ENCODE results near the gene KIF1A.

The KIF1A gene

DNA sequence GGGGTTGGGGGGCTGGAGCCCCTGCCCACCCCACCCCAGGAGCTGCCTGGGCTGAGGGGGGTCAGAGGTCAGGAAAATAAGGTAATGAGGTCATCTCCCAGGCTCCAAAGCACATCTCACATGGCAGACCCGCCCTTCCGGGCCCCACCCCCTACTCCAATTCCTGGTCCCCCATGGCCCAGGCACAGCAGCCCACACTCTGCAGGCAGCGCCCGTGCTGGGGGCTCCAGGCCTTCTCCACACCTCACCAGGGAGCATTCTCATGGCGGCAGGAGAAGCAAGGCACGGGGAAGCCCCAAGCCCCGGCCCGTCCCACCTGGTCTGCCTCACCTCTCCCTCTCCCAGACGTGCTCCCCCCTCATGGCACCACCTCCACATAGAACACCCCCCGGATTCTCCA, 84.5 kb downstream of the KIF1A start:
- no peak for DNase-seq (ENCODE audit: low spot score)

DNA sequence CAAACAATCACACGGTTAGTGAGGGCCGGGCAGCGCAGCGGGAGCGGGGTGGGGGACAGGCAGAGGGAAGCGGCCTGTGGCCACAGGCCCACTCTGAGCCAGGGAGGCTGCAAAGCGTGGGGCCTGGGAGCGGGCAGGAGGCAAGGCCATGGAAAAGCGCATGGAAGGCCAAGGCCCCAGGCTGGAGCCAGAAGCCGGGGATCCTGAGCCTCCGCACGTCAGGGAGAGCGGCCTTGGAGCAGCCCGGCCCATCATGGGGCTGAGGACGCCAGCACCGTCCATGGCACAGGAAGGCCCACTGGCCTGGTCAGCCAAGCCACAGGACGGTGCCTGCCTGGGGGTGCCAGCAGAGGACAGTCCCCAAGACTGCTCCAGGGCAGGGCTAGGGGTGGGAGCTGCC, 85.3 kb downstream of the KIF1A start:
- DNase-seq (ENCODE audit: low spot score), result no peak

DNA sequence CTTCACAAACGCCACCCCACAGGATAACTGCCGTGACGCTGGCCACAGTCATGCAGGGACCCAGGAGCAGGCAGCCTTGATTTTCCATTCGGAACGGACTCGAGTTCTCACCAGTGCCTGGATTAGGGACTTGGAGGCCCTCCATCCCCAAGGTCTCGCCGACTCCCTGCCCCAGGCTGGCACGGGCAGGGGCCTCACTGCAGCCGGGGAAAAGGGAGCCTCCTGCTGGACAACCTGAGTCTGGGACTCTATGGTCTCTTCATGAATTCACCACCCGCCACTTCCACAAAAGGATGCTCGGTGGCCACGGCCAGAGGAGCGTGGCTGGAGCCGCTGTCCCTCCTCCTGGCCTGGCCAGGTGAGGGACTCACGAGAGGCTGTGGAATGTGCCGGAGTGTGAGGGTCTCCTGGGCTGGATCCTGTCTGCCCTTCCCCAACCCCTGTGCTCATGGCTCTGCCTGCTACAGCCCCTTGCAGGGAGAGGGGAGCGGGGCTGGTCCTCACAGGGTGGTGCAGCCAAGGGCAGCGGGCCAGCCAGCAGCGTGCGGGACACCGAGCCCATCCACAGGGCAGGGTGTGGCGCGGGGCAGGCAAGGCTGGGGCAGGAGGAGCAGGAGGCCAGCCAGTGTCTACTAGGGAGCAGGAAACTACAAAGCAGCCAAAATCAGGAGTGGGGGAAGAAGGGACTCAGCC, 86.1 kb downstream of the KIF1A start:
- no peak for DNase-seq (ENCODE audit: low spot score)

DNA sequence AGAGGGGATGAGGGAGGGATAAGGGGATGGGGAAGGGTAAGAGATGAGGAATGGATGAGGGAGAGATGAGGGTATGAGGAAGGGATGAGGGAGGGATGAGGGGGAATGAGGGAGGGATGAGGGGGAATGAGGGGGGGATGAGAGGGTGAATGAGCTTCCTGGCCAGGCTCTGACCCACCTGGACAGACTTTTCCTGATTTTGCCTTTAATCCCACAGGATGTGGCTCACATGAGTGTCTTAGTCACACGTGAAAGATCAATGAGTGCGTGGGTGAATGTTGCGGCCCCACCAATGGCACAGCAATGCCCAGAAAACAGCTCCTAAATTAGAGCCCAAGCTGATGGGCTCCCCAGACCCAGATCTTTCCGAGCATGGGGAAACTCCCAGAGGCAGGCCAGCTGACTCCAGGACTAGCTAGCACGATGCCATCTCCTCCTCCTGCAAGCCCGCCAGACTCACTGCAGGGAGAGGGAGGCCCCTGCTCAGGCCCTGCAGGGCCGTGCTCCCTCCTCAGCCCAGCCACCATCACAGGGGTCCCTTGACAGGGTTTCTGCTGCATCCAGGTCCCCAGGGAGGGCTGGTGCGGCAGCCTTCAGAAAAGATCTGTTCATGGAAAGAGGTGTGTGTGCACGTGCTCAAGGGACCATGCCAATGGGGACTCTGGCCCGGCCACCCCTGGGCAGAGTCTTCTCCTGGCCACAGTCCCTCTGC, 87.0 kb downstream of the KIF1A start:
- DNase-seq (ENCODE audit: low spot score), result no peak

GRCh38 chr2:240732184-240732583, 87.8 kb downstream of the KIF1A start:
- DNase-seq (ENCODE audit: low spot score), result no peak

GRCh38 chr2:240731178-240731545, 88.9 kb downstream of the KIF1A start:
- no peak for DNase-seq (ENCODE audit: low spot score)

- no peak for DNase-seq (ENCODE audit: low spot score)
Observed at GRCh38 chr2:240730501-240731177, 89.4 kb downstream of the KIF1A start.

DNA sequence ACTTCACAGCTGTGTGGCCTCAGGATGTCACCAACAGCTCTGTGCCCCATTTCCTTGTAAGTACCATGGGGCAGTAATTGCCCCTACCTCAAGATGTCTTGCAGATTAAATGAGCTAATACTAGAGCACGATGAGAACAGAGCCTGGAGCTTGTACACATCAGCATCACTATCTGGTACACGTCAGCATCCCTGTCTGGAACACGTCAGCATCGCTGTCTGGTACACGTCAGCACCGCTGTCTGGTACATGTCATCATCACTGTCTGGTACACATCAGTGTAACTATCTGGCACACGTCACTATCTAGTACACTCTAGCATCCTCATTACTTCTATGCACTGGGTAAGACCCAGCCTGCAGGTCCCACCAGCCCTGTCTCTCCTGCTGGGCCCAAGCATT, 91.2 kb downstream of the KIF1A start:
- no peak for DNase-seq (ENCODE audit: low spot score)

DNA sequence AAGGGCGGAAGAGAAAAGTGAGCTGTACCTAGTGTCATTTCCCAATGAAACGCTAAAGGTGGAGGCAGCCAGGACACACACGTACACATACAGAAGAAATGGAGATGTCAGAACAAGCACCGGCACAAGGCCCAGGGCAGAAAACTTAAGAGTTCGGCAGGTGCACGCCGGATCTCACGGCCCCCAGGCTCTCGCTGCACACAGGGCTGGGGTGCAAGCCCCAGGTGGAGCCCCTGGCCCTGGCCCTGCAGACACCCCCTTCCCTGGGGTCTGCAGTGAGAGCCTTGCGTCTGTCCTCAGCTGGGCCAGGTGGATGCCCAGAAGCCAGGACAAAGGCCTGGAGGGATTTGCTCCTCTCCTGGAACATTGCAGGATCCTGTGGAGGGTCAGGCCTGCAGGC, 91.7 kb downstream of the KIF1A start:
- DNase-seq (ENCODE audit: low spot score), result no peak

DNA sequence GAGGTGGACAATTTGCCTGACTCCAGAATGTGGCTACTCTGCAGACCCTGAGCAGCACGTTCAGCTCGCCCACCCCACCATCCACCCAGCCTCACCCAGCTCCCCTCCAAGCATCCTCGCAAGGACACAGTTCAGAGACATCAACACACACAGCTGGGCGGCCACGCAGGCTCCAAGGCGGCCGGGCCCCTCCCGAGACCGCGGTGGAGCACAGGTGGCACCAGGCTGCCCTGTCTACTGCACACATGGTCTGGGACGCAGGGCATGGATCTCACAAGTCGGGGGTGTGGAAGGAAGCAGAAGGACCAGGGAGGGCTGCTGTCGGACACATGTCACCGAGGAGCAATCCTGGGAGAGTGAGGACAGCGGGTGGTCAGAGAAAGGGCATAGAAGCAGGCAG, 92.1 kb downstream of the KIF1A start:
- no peak for DNase-seq (ENCODE audit: low spot score)

DNA sequence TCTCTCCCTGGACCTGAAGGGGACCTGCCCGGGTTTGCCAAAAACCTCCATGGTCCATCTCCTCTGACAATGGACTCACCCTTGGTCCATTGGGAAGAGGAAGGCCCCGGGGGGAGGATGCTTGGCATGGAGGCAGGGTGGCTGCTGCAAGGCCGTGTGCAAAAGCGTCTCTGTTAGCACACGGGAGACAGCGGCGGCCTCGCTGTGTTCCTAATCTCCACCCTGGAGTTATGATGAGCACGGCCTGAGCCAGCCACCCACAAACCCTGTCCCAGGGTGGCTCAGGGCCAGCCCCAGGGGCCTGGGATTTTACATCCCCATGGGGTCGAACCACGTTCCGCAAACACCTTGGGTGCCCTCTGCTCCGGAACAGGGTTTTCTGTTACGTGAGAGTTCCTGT, 92.6 kb downstream of the KIF1A start:
- no peak for DNase-seq (ENCODE audit: low spot score)

DNA sequence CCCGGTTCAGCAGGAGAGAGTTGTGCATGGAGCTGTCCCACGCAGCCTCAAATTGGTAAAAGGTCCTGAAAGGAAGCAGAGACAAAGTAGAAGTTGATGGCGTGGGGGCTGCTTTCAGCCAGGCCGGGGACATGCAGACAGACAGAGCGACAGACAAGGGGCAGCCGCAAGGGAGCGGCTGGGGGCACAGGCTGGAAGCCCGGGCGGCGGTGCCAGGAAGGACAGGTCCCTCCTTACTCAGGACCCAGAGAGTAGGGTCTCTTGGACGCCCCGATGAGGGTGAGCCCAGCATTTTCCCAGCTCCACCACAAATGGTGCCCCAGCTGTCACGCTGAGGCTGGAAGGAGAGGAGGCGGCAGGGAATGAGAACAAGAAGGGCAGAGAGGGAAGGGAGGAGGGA, 93.1 kb downstream of the KIF1A start:
- DNase-seq (ENCODE audit: low spot score), result no peak

- DNase-seq (ENCODE audit: low spot score), result no peak
Observed at GRCh38 chr2:240725671-240726070, 94.3 kb downstream of the KIF1A start.

- DNase-seq (ENCODE audit: low spot score), result no peak
Observed at GRCh38 chr2:240725266-240725665, 94.8 kb downstream of the KIF1A start.

- no peak for DNase-seq (ENCODE audit: low spot score)
Observed at GRCh38 chr2:240724431-240724830, 95.6 kb downstream of the KIF1A start.

DNA sequence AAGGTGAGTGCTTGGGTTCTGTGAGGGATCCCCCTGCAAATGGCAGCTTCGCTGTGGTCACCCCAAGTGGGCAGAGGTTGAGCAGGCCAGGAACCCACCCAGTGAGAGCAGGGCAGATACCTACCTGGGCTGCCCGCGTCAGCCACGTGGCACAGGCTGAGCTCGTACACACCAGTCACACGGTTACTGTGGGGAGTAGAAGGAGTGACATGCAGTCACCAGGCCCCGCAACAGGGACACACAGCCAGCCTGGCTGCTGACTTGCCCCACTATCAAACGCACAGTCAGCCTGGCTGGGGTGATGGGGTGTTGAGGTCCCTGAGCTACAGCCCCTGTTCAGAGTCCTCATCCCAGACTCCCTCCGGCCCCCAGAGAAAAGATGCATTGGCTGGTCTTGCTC, 96.2 kb downstream of the KIF1A start:
- no peak for DNase-seq (ENCODE audit: low spot score)

DNA sequence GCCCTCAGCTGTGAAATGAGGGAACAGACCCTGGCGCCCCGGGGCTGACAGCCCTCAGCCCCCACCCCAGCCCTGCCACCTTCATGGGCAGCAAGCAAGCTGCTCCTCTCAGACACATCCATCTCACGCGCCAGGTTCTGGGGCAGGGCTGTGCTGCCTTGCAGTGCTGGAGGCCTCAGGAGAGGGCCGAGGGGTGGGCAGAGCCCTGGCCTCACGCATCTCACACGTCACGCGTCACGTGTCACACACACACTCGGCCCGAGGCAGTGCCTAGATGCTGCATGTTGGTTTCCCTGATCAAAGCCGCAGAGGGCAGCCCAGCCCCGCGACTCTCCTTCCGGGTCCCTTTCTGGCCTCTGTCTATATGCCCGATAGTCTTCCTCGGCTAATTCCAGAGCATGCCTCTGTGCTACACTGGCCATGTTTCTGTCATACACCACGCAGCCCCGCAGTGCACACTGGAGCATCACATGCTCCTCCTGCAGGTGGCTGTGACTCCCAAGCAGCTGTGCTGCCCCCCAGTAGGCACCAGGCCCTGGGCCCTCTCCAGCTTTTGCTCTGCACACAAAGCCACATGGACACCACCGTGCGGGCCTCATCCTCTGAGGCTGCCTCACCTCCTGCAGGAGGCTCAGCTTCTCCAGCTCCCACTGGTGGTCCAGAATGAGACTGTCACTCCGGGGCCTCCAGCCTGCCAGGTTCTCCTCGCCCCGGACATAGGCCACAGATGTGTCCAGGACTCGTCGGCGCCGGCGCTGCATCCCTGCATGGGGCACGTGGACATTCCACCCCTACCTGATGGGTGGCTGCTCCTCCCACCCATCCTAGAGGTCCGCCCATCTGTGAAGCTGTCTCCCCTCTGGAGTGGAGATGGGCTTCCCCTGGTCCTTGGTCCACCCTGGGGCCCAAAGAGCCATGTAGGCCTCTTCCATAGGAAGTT, 97.0 kb downstream of the KIF1A start:
- DNase-seq (ENCODE audit: low spot score), result no peak

GRCh38 chr2:240722376-240722775, 97.6 kb downstream of the KIF1A start:
- DNase-seq (ENCODE audit: low spot score), result no peak

- DNase-seq (ENCODE audit: low spot score), result no peak
Observed at GRCh38 chr2:240721596-240722180, 98.3 kb downstream of the KIF1A start.

- no peak for DNase-seq (ENCODE audit: low spot score)
Observed at GRCh38 chr2:240720686-240721595, 99.1 kb downstream of the KIF1A start.

Measured in HuH-7.5 (cell line).